ENCODE measurements around the gene PVALEF.

Gene PVALEF

GRCh38 chr17:81165246-81166032 lies at the start of gene PVALEF:
Gene PVALEF (plus strand): TSS chr17:81165507. CDS start chr17:81181227, 15,720 bp downstream.
- peak in 1 of 2 donors; percentile 78 for DNase-seq

- DNase-seq: no peak
Measured at GRCh38 chr17:81115749-81116464, 49.4 kb upstream of the PVALEF start.

GRCh38 chr17:81116704-81117103 lies 48.6 kb upstream of the PVALEF start:
- DNase-seq: no peak

GRCh38 chr17:81117672-81118198 lies 47.6 kb upstream of the PVALEF start:
- no peak for DNase-seq

- DNase-seq: no peak
Measured at GRCh38 chr17:81118308-81119221, 46.7 kb upstream of the PVALEF start.

- DNase-seq: peak; percentile 79 to 85
Measured at GRCh38 chr17:81119223-81120148, 45.8 kb upstream of the PVALEF start.

- DNase-seq: no peak
Measured at GRCh38 chr17:81120149-81120484, 45.2 kb upstream of the PVALEF start.

GRCh38 chr17:81120695-81121621 lies 44.3 kb upstream of the PVALEF start:
- no peak for DNase-seq

- no peak for DNase-seq
Measured at GRCh38 chr17:81121841-81122733, 43.2 kb upstream of the PVALEF start.

GRCh38 chr17:81123052-81124048 lies 42.0 kb upstream of the PVALEF start:
- DNase-seq: no peak

GRCh38 chr17:81124377-81124776 lies 40.9 kb upstream of the PVALEF start:
- no peak for DNase-seq

GRCh38 chr17:81125573-81126081 lies 39.7 kb upstream of the PVALEF start:
- DNase-seq: no peak

GRCh38 chr17:81126281-81127132 lies 38.8 kb upstream of the PVALEF start:
- DNase-seq: peak; percentile 28 to 51

GRCh38 chr17:81127133-81127455 lies 38.2 kb upstream of the PVALEF start:
- no peak for DNase-seq

GRCh38 chr17:81127526-81128177 lies 37.7 kb upstream of the PVALEF start:
- no peak for DNase-seq

- DNase-seq: no peak
Measured at GRCh38 chr17:81128338-81128737, 37.0 kb upstream of the PVALEF start.

GRCh38 chr17:81128774-81129173 lies 36.5 kb upstream of the PVALEF start:
- peak; percentile 92 to 94 for DNase-seq
